HS-5 (cell line): ENCODE measurements around the gene CDK6.
A peak's percentile ranks its signal among the peaks of the same experiment; 100 is the strongest.
"Not testable (repeated sequence)": the region's sequence is repeated elsewhere in the genome, so short reads cannot be mapped to it uniquely, and the experiment has no call there.

ENCODE experiments used
- DNase-seq: peaks from one replicate; pipeline ENCODE4 v3.0.0-alpha.2; 2012; ENCODE audit warnings: low read depth

The CDK6 gene

GRCh38 chr7:92622030-92622429 is 214.3 kb downstream of the CDK6 start:
- DNase-seq: no peak

DNA sequence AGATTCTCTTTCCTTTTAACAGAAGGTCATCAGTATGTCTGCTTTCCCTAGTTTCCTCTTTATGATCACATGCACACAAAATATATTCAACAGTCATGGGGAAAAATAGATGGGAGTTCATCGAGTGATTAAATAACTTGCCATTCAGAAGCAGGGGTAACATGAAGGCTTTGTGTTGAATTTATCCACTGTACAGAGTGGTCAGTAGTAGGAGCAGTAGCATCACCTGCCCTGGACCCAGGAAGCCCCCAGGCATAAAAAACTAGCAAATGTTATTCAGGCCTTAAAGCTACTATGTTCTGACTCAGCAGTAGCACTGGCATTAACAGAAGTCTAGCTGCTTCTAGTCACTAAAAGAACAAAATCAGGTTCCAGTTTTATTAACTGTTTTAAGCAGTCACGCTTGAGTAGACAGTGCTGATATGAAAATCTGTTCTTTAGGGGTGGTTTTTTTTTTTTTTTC is 214.8 kb downstream of the CDK6 start:
- DNase-seq: no peak

- peak; percentile 58 for DNase-seq
Observed at GRCh38 chr7:92621026-92621540, 215.3 kb downstream of the CDK6 start.

DNA sequence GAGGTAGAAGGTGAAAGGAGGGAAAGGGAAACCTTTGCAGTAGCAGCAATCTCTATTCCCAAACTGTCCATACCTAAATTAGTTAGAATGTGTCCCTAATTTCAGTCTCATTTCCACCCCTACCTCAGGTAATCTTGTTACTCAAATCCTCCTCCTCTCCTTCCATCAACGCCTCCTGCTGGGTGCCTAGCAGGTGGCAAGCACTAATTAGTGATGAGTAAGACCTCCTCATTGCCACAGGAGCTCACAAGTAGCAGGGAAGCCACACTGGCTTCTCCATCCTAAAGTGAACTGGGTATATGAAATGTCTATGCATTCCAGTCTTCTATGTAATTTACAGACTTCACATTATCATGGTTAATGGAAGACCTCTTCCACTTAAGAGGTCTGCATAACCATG is 220.5 kb downstream of the CDK6 start:
- no peak for DNase-seq

DNA sequence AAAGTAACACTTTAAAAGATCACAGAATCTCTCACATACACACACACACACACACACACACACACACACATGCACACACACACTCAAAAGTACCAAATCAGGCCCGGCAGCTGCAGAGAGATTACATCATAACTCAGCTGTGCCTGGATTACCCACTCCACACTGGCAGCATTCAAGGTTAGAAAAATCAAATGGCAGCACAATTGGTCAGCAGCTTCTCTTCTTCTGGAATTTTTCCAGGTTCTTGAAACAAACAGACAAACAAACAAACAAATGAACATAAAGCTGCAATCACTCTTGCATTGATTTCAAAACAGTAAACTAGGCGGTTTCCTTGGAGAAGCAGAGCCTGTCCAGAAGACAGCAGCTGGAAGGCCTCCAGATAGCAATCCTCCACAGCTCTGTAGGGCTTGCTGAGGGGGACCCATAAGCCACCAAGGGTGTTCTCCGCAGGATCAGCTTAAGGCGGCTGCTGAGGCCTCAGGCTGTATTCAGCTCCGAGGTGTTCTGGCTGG is 221.7 kb downstream of the CDK6 start:
- DNase-seq: no peak

- DNase-seq: no peak
Observed at GRCh38 chr7:92613720-92614119, 222.7 kb downstream of the CDK6 start.

DNA sequence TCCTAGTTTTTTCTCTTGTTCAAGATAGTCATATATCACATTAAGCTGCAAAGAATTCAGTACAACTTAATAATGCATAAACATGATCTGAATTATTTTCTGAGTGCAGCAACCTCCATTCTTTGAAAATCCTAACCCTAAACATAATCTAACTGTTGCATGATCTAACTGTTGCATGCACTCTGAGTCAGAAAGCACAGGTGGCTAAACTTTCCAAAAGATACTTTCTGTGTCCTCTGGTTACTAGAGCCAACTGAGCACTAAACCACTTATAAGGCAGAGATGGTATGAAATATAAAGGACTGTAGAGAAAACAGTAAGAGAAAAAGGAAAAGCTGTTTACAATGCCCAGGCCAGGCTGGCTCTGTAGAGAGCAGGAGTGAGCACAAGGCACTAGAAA is 223.2 kb downstream of the CDK6 start:
- DNase-seq: no peak

DNA sequence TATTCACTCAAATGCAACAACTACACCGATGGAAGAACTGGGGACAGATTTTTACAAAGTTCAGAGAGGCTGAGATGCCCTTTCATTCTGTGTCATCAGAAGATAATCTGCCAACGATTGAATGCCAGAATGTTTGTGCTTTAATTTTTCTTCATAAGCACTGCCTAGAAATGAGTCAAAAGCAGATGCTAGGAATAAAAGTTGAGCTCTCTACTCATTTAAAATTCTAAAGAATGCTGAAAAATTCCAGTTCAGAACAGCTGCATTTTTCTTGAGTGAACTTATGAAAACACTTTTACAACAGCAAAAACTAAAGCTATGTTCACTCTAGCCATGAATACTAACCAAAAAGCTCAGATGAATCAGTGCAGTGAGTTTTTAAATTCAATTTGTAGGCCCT is 223.9 kb downstream of the CDK6 start:
- DNase-seq: no peak

DNA sequence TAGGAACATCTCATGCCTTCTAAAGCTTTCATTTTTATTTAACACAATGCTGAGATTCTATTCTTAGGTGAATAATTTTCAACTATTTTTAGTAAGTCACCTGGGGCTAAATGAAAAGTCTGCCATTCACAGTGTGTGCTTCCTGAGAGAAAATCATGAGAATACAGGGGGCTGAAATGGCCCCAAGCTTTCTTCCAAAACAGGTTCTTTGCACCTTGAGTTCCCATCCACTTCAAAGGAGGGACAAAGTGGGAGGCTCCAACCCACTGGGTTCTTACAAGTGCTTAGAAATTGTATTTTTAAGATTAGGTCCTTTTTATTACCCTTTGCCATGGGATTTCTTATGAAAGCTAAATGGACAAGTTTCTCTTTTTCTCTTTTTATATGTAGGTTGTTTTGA is 224.6 kb downstream of the CDK6 start:
- DNase-seq: no peak

GRCh38 chr7:92609921-92610518 is 226.4 kb downstream of the CDK6 start:
- DNase-seq: no peak

DNA sequence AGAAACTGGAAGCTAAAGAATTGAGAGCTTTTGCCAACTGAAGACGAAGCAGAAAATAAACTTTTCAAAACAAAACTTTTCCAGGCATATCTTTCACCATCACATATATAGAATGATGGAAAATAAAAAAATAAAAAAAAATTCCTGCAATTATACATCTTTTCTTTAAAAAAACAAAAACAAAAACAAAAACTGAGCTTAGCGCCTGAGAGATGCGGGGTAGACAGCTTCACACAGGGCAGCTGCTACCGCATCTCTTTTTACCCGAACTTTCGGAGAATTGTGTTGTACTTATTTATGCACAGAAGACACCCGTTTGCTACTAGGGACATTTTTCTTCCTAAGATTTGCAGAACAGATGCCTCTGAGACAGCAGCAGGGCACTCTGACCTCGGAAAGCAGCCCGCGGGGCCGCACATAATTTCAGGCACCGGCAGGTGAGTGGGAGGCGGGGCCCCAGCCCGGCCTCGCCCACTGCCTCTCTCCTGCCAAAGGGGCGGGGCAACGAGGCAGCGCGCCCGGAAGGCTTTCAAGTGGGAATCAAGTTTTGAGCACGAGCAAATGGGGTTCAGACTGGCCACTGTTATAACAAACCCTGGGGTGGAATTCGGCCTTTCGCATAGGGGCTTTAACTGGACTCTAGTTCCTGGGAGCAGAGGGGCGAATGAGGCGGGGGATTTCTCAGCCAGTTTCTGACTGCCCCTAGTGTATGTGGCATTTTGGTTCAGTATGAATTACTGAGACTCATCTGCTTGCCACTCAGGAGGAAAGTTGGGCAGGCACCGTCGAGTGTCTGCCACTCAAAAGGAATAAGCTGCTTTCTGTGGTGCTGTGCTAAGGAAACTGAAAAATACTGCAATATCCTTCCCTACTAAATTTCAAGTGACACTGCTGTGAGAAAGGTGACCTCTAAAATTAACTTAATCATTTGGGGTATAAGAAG is 227.7 kb downstream of the CDK6 start:
- no peak for DNase-seq

DNA sequence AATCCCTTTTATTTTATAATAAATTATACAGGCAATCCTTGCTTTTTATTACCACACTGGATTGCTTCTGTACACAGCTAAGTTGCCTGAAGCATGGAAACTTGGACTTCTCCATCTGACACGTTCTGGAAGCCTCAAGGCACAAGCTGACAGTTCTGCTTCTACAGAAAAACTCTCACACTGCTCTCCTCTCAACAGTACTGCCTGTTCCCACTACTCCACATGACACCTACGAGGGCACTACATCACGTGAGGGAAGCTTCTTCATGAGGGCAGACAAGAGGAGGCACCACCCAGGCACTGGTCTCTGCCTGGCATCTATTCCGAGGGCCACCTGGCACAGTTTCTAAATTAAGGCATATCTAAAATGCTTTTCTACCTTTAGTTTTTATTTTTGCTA is 229.4 kb downstream of the CDK6 start:
- no peak for DNase-seq

DNA sequence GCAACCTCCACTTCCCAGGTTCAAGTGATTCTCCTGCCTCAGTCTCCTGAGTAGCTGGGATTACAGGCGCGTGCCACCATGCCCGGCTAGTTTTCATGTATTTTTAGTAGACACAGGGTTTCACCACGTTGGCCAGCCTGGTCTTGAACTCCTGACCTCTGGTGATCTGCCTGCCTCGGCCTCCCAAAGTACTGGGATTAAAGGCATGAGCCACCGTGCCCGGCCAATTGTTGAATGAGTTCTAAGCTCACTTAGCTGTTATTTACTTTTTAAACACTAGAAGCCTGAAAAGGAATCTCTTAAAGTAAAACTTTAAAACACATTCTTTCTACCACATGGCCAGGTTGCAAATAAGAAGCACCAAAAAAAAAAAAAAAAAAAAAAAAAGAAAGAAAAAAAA is 231.9 kb downstream of the CDK6 start:
- DNase-seq: not testable (repeated sequence)

- no peak for DNase-seq
Observed at GRCh38 chr7:92603089-92603445, 233.3 kb downstream of the CDK6 start.

GRCh38 chr7:92602352-92603088 is 233.9 kb downstream of the CDK6 start:
- DNase-seq: no peak

DNA sequence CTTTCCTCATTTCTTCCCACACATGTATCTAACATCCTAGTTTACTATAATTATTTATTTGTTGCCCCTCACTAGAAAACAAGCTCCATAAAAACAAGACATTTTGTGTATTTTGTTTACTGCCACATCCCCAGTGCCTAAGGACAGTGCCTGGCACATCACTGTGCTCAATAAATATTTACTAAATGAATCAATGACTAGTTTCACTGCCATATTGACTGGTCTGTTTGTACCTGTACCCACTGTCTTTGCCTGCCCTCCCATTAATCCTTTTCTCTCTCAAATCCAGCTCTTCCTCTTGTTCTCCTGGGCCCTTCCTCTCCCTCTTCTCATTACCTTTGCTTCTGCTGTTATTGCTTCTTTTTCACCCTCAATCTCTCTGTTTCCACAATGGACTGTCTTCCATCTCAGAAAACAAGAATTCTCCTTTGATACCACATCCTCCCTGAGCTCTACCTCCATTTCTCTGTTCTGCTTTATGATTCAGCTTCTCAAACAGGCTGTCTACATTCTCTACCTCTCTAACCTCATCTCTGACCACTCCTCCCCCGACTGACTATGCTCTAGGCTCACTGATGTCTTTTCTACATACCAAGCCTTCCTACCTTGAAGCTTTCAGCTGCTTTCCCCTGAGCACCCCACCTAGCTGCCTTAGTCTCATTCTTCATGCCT is 237.9 kb downstream of the CDK6 start:
- no peak for DNase-seq

GRCh38 chr7:92595281-92595680 is 241.1 kb downstream of the CDK6 start:
- peak; percentile 56 for DNase-seq

GRCh38 chr7:92594746-92595145 is 241.6 kb downstream of the CDK6 start:
- DNase-seq: no peak

DNA sequence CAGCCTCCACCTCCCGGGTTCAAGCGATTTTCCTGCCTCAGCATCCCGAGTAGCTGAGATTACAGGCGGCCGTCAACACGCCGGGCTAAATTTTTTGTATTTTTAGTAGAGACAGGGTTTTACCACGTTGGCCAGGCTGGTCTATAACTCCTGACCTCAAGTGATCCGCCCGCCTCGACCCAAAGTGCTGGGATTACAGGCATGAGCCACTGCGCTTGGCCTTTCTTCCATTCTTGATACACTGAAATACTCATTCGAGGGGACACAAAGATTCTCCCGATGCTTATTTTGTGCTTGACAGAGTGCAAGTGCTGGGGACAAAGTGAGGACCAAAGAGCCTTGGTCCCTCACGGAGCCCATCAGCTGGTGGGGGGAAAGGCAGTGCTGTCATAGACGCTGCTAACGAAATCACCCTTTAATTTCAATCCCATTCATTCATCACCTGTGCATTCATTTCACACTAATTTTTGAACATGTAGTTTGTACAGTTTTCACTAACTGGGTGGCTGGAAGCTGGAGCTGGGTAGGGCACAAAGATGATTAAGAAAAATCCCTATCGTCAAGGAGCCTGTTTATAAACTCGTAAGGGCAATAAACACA is 245.6 kb downstream of the CDK6 start:
- no peak for DNase-seq

DNA sequence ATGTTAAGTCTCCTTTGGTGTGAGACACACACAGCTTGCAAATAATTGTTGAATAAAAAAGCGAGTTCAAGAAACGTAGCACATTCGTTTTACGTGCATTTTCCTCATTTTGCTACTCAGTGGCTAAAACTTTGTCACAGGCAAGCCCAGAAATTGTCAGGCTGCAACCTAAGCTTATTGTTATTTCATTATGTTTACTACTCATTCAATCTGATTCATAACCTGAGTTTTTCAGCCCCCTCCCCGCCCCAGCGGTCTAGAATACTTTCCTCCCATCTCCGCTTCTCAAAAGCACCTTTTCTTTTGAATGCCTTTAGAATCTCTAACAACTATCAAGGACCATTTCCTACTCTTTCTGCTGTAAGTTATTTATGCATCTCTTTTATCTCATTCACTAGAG is 247.3 kb downstream of the CDK6 start:
- DNase-seq: no peak

DNA sequence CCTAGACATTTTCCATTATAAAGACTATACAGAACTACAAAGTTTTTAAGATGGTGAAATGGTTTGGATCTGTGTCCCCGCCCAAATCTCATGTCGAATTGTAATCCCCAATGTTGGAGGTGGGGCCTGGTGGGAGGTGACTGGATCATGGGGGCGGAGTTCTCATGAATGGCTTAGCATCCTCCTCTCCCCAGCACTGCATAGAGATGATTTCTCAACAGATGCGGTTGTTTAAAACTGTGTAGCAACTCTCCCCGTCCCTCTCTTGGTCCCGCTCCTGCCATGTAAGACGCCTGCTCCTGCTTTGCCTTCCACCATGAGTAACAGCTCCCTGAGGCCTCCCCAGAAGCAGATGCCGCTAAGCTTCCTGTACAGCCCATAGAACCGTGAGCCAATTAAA is 247.8 kb downstream of the CDK6 start:
- no peak for DNase-seq
